Neural cell (in vitro differentiated cells): ENCODE measurements around the gene MAP3K1. TPM values are rescaled to one million over a fixed set of nuclear protein-coding genes. Genes with fewer than 3 reads are reported as not detected.

Experiments
- H2AFZ ChIP-seq: fragments of 200-600, 300-800 bp; sonication (generic), shearing (Covaris generic); 2 replicates; pipeline ENCODE4 v1.6.0; 2014; ENCODE audit warnings: low read depth, mild to moderate bottlenecking, antibody characterized with exemption, low read length, moderate library complexity
- H3F3A ChIP-seq: fragments of 200-600 bp; shearing (Covaris generic); 2 replicates; pipeline ENCODE4 v1.6.1; 2016; ENCODE audit warnings: mild to moderate bottlenecking, moderate library complexity, mixed read lengths, antibody characterized with exemption, low read length; ENCODE audit not compliant: insufficient read depth, poor library complexity, severe bottlenecking
- H3K27ac ChIP-seq: fragments of 200-600, 300-800 bp; sonication (generic), shearing (Covaris generic); 2 replicates; pipeline ENCODE4 v1.5.1; 2014; ENCODE audit warnings: mild to moderate bottlenecking, low read length, moderate library complexity
- H3K27me3 ChIP-seq: fragments of 300-800, 200-600 bp; sonication (generic), shearing (Covaris generic); 2 replicates; pipeline ENCODE4 v1.6.0; 2014; ENCODE audit warnings: mild to moderate bottlenecking, low read depth, low read length, moderate library complexity; ENCODE audit not compliant: insufficient read depth
- H3K36me3 ChIP-seq: fragments of 300-800, 200-600 bp; sonication (generic), shearing (Covaris generic); 2 replicates; pipeline ENCODE4 v1.5.1; 2014; ENCODE audit warnings: mild to moderate bottlenecking, antibody characterized with exemption, low read length, moderate library complexity; ENCODE audit not compliant: insufficient read depth
- H3K4me2 ChIP-seq: fragments of 300-800, 200-600 bp; sonication (generic), shearing (Covaris generic); 2 replicates; pipeline ENCODE4 v1.6.0; 2014; ENCODE audit warnings: mild to moderate bottlenecking, low read length
- H3K4me3 ChIP-seq: fragments of 300-800, 200-600 bp; sonication (generic), shearing (Covaris generic); 2 replicates; pipeline ENCODE4 v1.5.1; 2014; ENCODE audit warnings: mild to moderate bottlenecking, low read length, moderate library complexity
- H3K79me2 ChIP-seq: fragments of 200-600 bp; shearing (Covaris generic); replicated peaks from 2 replicates; pipeline ENCODE4 v1.6.0; 2014; ENCODE audit warnings: mild to moderate bottlenecking, low read length, moderate library complexity; ENCODE audit not compliant: insufficient read depth
- H3K9ac ChIP-seq: fragments of 300-800, 200-600 bp; sonication (generic), shearing (Covaris generic); 2 replicates; pipeline ENCODE4 v1.6.1; 2016; ENCODE audit warnings: mild to moderate bottlenecking, low read length, mixed read lengths
- H3K9me2 ChIP-seq: fragments of 200-600 bp; shearing (Covaris generic); 2 replicates; pipeline ENCODE4 v1.6.1; 2016; ENCODE audit warnings: mild to moderate bottlenecking, low read length, mixed read lengths; ENCODE audit not compliant: insufficient read depth
- H3K9me3 ChIP-seq: fragments of 200-600, 300-800 bp; sonication (generic), shearing (Covaris generic); 2 replicates; pipeline ENCODE4 v1.6.1; 2016; ENCODE audit warnings: mild to moderate bottlenecking, mixed run types, low read length, moderate library complexity, mixed read lengths
- H4K20me1 ChIP-seq: fragments of 200-600 bp; shearing (Covaris generic); 2 replicates; pipeline ENCODE4 v1.6.1; 2016; ENCODE audit warnings: mild to moderate bottlenecking, mixed run types; ENCODE audit not compliant: insufficient read depth
- CTCF ChIP-seq: fragments of 450-650 bp; IDR thresholded peaks from 2 replicates; pipeline ENCODE4 v1.5.1; 2014; ENCODE audit warnings: antibody characterized with exemption, mild to moderate bottlenecking, moderate library complexity; ENCODE audit not compliant: poor library complexity, severe bottlenecking
- EP300 ChIP-seq: fragments of 450-650 bp; conservative IDR thresholded peaks from 2 replicates; pipeline ENCODE4 v1.6.1; 2014; ENCODE audit warnings: antibody characterized with exemption, mild to moderate bottlenecking, moderate library complexity; ENCODE audit not compliant: poor library complexity, severe bottlenecking
- EZH2 ChIP-seq: fragments of 200-600, 300-800 bp; shearing (Covaris generic), sonication (generic); IDR thresholded peaks from 2 replicates; pipeline ENCODE4 v1.6.1; 2014; ENCODE audit warnings: antibody characterized with exemption, low read length, borderline replicate concordance, mild to moderate bottlenecking; ENCODE audit not compliant: insufficient read depth, poor library complexity, severe bottlenecking
- MXI1 ChIP-seq: fragments of 450-650 bp; conservative IDR thresholded peaks from 2 replicates; pipeline ENCODE4 v1.6.1; 2014; ENCODE audit warnings: antibody characterized with exemption, mild to moderate bottlenecking; ENCODE audit not compliant: poor library complexity, severe bottlenecking
- POLR2AphosphoS5 ChIP-seq: IDR thresholded peaks from 2 replicates; pipeline ENCODE4 v1.6.1; 2012
- RAD21 ChIP-seq: fragments of 450-650 bp; conservative IDR thresholded peaks from 2 replicates; pipeline ENCODE4 v1.6.1; 2014; ENCODE audit warnings: antibody characterized with exemption, mild to moderate bottlenecking, moderate library complexity
- REST ChIP-seq: IDR thresholded peaks from 2 replicates; pipeline ENCODE4 v1.6.1; 2012; ENCODE audit warnings: borderline replicate concordance
- SMC3 ChIP-seq: fragments of 450-650 bp; conservative IDR thresholded peaks from 2 replicates; pipeline ENCODE4 v1.6.1; 2014; ENCODE audit warnings: antibody characterized with exemption, mild to moderate bottlenecking, moderate library complexity; ENCODE audit not compliant: poor library complexity
- TAF1 ChIP-seq: IDR thresholded peaks from 2 replicates; pipeline ENCODE4 v1.6.1; 2012; ENCODE audit warnings: low read depth
- polyA plus RNA-seq: library from polyadenylated mRNA; depleted of rRNA; stranded (reverse); fragments of >200 nt; gene quantifications from 2 replicates; pipeline ENCODE4 v1.2.3, GENCODE V29; 2014

MAP3K1 gene
- polyA plus RNA-seq, 1 donor from 2014 or later: 26.4 TPM

GRCh38 chr5:56845904-56846480 is 30.6 kb downstream of the MAP3K1 start:
- TF ChIP-seq TAF1 (no peak), RAD21 (no peak), MXI1 (no peak), POLR2AphosphoS5 (no peak), CTCF (no peak), SMC3 (no peak)
- Histone ChIP-seq H4K20me1 (no peaks in the 10 kb centered on the region), H3K9me3 (no peaks in the 10 kb centered on the region), H3K27me3 (no peaks in the 10 kb centered on the region), H3K4me3 (no peak overlapping the region), H3K27ac (no peak overlapping the region), H3K9me2 (no peaks in the 10 kb centered on the region), H3K79me2 (peaks cover 26% of the 10 kb centered on the region), H2AFZ (no peak overlapping the region), H3F3A (no peaks in the 10 kb centered on the region), H3K4me2 (no peak overlapping the region), H3K36me3 (no peaks in the 10 kb centered on the region), H3K9ac (no peak overlapping the region)

GRCh38 chr5:56848206-56848605 is 32.9 kb downstream of the MAP3K1 start:
- no peak overlapping the region for H2AFZ ChIP-seq
- no peak overlapping the region for H3K9ac ChIP-seq
- no peak overlapping the region for H3K4me3 ChIP-seq
- no peak for TF ChIP-seq MXI1
- TF ChIP-seq REST: no peak
- TF ChIP-seq RAD21: no peak
- no peak for TF ChIP-seq EZH2
- no peak for TF ChIP-seq EP300
- no peak for TF ChIP-seq TAF1
- TF ChIP-seq SMC3: no peak
- no peak for TF ChIP-seq POLR2AphosphoS5
- TF ChIP-seq CTCF: no peak
- peaks cover 22% of the 10 kb centered on the region for H3K79me2 ChIP-seq
- H3F3A ChIP-seq: no peaks in the 10 kb centered on the region
- H3K4me2 ChIP-seq: no peak overlapping the region
- no peaks in the 10 kb centered on the region for H3K9me3 ChIP-seq
- no peaks in the 10 kb centered on the region for H4K20me1 ChIP-seq
- no peak overlapping the region for H3K27ac ChIP-seq
- no peaks in the 10 kb centered on the region for H3K9me2 ChIP-seq
- H3K36me3 ChIP-seq: no peaks in the 10 kb centered on the region
- no peaks in the 10 kb centered on the region for H3K27me3 ChIP-seq
